G401 (cell line): Measurements from ENCODE around the gene DDHD1. TPM values are rescaled to one million over a fixed set of nuclear protein-coding genes. Genes with fewer than 3 reads are reported as not detected.
"Not testable (repeated sequence)": the region's sequence is repeated elsewhere in the genome, so short reads cannot be mapped to it uniquely, and the experiment has no call there.

ENCODE experiments used
- DNase-seq: peaks from one replicate; pipeline ENCODE4 v3.0.0-alpha.2; 2015; ENCODE audit warnings: low spot score
- in situ Hi-C: cut with HindIII; loops from 2 replicates; pipeline ENCODE4 v1.10.0; 2016; ENCODE audit warnings: low sequenced_read_pairs, mixed read lengths
- total RNA-seq: library from RNA; depleted of rRNA; stranded (reverse); fragments of >200 nt; shearing (Covaris generic); gene quantifications from 2 replicates; pipeline ENCODE4 v1.2.3, GENCODE V29; 2014; rRNA removed

DDHD1 gene
- 24.5 and 39.9 TPM in 2 replicates for total RNA-seq

DNA sequence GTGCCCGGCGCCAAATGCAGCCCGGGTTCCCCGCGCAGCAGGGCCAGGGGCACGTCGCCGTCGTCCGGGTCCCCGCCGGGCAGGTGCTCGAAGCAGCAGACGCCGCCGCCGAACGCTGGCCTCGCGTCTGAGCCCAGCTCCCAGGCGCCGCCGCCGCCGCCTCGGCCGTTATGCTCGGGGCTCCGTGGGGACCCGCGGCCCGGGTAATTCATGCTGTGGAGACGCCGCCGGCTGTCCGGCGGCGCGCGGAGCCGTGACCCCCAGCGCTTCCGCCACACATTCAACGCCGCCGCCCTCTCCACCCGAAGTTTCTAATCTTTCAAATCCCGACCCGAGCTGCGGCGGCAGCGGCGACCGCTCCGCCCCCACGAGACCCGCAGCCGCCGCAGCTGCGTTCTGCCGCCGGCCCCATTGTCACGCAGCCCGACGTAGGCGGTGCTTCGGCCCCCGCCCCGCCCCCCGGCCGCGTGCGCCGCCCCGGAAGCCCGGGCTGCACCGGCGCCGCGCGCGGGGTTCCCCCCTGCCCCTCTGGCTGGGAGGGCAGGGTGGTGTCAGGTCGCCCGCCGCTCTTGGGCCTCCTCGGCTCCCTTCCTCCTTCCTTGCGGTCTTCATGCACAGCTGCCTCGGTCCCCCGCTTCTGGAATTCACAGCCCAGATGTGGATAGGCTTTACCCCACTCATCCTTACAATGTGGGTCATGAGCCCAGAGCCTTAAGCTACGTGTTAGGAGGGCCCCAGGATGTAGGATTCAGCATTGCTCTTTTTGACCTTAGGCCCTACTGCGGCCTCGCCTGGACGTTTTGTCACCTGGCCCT is at the start of gene DDHD1:
Gene DDHD1 (minus strand): TSS at position 437 of the 815 bp plus-strand sequence. CDS start 225 bp downstream, at position 212.
- in situ Hi-C loops = no loop called here
- peak; percentile 69 for DNase-seq

DNA sequence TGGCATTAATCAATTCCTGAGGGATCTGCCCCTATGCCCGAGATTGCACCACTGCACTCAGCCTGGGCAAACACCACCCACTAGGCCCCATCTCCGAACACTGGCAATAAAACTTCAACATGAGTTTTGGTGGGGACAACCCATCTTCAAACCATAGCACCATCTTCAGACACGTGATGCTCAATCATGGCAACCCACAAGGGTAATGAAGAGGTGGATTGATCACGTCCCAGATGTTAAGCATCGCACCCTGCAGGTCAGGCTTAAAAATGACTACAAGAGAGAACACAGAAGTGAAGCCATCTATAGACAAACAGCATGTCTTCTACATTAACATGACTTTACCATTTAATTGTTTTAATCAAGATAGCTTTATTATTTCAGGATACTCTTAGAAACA is 42.8 kb upstream of the DDHD1 start:
- in situ Hi-C loops = no loop called here

DNA sequence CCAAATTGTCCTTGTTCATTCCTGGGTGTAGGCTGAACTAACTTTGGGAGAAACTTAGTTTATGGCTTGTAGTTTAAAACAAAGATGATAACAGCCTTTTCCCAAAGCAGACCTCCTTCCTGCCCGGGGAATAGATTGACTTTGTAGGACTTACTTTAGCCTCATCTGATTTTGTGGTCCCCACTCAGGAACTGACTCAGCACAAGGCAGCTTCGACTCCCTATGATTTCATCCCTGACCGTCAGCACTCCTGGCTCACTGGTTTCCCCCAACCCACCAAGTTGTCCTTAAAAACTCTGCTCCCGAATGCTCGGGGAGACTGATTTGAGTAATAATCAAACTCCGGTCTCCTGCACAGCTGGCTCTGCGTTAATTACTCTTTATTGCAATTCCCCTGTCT is 40.1 kb upstream of the DDHD1 start:
- in situ Hi-C loops = no loop called here
- no peak for DNase-seq

More for the DNA sequence above, 42.8 kb upstream of the DDHD1 start:
- no peak for DNase-seq

- DNase-seq = no peak
- in situ Hi-C loops = no loop called here
Measured at GRCh38 chr14:53192052-53192760, 39.1 kb upstream of the DDHD1 start.

DNA sequence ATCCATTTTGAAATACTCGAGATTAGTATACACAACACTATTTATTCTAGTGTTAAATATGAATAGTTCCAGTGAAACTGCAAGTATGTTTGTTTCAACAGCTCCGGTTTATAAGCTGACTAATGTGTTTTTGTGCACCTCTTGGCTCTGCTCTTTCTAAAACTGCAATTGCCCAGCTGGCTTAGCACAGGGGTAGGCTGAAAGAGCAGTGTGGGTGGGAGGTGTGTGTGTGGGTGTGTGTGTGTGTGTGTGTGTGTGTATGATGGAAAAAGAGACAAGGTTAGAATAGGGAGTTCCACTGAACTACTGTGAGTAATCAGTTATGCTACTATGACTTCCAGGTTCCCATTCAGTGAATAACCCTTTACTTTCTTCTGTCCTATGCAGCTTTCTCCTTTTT is 37.8 kb upstream of the DDHD1 start:
- DNase-seq = no peak
- in situ Hi-C loops = no loop called here

DNA sequence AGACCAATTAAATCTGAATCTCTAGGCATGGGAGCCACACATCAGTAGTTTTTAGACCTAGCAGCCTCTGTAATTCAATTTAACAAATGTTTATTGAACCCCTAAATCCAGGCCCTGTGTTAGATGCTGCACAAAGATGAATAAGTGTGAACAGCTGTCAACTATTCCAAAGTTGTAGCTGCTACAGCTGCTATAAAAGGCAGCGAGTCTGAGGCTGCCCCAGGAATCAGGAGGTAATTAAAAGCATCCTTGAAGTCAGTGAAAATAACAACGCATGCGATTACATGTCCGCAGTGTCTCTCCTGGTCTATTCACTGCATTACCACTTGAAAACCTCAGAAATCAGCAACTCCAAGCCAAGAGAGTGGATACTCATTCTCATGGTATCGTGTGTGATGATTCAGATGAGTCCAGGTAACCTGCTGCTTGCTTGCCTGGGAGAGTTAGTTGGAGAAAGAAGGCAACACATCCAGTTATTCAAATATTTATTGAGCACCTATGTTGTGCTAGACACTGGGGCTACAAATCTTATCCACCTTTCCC is 34.9 kb upstream of the DDHD1 start:
- in situ Hi-C loops = no loop called here
- DNase-seq = no peak

DNA sequence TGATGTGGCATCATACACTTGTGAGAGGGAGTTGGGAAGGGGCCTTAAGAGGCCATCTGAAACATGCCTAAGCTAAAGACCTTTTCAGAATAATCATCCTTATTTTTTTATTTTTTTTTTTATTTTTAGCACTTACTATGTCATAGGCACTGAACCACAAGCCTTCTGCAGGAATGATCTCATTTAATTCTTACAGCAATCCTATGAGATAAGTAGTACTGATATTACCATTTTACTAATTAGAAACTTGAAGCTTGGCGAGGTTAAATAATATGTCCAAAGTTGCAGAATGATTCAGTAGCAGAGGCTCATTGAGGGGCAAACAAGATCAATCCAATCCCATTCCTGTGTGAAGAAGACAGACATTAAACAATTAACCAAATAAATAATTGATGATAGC is 33.4 kb upstream of the DDHD1 start:
- in situ Hi-C loops = no loop called here
- no peak for DNase-seq

GRCh38 chr14:53183611-53184010 is 30.5 kb upstream of the DDHD1 start:
- no peak for DNase-seq
- in situ Hi-C loops = no loop called here

DNA sequence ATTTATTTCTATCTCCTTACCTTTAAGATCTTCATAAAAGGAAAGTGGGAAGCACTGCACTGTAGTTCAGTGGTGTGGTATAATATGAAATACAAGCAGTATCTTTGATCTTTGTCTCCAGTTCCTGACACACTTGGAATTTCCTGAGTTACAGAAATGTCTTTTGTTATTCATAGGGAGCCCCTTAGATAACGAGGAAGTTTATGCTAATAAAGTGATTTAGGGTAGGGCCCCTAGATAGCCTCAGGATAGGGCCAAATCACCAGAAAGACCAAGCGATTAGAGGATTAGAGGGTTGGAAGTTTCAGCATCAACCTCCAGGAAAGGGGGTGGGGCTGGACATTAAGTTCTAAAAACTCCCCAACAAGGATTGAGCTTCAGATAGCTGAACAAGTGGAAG is 29.9 kb upstream of the DDHD1 start:
- in situ Hi-C loops = no loop called here

DNA sequence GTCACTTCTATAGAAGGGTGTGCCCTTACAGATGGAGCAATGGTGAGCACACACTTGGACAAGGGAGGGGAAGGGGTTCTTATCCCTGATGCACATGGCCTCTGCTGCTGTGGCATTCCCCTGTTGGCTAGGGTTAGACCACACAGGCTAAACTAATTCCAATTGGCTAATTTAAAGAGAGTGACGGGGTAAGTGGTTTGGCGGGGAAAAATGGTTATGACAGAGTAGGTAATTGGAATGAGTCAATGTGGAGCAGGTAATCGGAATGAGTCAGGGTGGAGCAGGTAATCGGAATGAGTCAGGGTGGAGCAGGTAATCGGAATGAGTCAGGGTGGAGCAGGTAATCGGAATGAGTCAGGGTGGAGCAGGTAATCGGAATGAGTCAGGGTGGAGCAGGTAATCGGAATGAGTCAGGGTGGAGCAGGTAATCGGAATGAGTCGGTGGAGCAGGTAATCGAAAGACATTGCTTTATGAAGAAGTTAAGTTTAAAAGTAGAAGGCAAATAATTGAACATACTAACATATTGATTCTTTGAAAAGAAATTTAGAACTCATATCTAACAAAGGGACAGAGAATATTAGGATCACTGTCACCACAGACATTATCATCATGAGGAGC is 28.4 kb upstream of the DDHD1 start:
- in situ Hi-C loops, DNase-seq: not testable (repeated sequence)

More for the DNA sequence above, 29.9 kb upstream of the DDHD1 start:
- DNase-seq = no peak

- DNase-seq = peak; percentile 23
- in situ Hi-C loops = no loop called here
Measured at GRCh38 chr14:53180272-53181221, 27.4 kb upstream of the DDHD1 start.

DNA sequence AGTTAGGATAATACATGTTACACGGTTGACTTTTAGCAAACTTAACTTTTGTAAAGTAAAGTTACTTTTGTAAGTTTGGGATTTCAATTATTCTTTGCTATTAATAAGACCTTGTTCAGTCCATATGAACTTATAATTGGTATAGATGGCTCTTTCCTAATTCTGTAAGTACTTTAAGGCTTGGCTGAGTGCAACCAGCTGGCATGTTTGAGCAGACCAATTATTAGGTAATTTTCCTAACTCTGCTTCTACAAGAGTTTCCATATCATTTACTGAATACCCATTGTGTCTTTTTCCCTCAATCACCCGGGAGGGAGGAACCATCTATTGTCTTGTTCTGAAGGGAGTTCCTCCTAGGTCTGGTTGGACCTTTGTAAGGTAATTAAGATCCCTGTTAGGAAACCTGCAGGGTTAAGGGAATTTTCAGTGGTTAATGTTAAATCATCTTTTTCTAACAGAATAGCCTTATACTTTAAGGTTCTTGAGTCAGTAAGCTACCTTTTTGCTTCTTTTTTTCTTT is 26.4 kb upstream of the DDHD1 start:
- in situ Hi-C loops, DNase-seq: not testable (repeated sequence)

DNA sequence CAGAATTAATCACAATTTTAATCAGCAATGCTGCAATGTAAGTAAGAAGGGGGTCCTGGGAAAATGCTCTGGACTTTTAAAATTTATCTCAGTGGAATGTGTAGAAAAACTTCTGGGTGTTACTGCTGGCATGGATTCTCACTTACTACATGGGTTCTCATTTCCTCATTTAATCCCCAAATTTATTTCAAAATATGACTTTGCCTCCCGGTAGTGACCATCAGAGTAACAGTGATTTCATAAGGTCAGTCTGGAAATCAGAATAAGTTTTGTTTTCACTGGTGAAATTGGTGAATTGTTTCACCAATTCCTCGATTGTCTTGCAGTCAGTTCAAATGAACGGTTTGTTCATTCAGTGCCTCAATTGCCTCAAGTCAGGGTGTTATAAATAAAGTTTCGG is 22.3 kb upstream of the DDHD1 start:
- in situ Hi-C loops = no loop called here

DNA sequence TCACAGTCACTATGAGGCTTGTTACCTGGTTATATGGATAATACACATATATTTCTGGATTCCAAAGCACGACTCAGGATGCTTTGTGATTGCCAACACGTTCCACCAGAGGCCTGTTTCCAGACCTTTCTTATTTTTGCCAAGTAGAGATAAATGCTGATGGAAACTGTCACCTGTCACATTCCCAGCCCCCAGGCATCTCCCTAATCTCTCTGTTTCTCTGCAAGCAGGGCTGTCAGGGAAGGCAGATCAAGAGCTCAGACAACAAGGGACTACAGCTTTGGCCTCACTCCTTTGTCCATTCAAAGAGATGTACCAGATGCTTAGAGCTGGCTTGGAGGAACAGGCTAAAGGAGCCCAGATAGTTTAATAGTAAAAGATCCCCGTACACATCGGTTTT is 21.8 kb upstream of the DDHD1 start:
- in situ Hi-C loops = no loop called here
- no peak for DNase-seq

More for the DNA sequence above, 22.3 kb upstream of the DDHD1 start:
- DNase-seq = no peak

DNA sequence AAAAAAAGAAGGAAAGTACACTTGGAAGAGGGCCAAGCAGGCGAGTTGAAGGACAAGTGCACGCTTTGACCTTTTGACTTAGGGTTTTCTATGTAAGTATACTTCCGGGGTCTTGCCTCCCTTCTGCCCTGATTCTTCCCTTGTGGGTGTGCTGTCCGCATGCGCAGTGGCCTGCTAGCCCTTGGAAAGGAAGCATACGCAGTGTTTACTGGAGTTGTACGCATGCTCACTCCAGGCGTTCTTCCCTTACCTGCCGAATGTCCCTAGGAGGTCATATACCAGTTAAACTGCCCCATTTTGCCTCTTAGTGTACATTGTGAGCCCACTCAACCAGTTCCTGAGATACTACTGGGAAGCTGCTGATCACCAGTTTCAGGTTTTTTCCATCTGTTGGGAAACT is 15.7 kb upstream of the DDHD1 start:
- in situ Hi-C loops = no loop called here
- no peak for DNase-seq

DNA sequence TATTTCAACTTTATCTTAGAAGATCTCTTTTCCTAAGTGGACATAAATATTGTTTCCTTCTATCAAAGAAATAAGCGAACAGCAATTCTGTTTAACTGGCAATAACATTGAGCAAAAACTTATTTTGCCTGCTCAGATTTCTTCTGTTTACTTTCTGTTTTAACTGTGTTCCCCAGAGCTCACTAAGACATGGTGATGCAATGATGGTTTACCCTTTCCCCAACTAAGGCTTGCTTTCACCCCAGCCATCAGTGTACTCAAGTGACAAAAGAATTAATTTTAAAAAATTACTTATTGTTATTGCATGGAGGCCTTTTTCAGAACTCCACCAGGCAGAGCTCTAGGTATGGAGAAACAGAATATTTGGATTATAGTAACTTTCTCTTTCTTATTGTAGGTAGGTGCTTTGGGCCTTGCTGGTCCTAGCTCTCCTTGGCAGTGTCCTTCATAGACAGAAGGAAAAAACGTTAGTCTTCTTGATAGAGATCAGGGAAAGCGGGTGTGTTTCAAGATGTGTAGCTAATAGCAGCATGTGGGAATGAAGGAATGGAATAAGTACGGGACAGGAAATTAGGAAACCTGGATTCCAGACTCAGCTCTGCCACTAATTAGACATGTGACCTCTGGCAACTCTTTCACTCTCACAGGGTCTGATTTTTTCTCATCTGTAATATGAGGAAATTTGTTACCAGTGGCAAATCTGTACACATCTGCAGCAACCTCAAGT is 14.6 kb upstream of the DDHD1 start:
- DNase-seq = no peak
- in situ Hi-C loops = no loop called here

- no peak for DNase-seq
- in situ Hi-C loops = no loop called here
Measured at GRCh38 chr14:53161758-53162435, 8.8 kb upstream of the DDHD1 start.
